Liver (tissue), 9 donors: ENCODE results near the gene DUT. TPM values are rescaled to one million over a fixed set of nuclear protein-coding genes. Genes with fewer than 3 reads are reported as not detected.

ENCODE experiments used
- DNase-seq: peaks from one replicate; pipeline ENCODE4 v3.0.0-alpha.2; 2017; ENCODE audit warnings: low spot score
- H3K27ac ChIP-seq, 2 donors: one replicate each; pipeline ENCODE4 v1.7.0; 2013; ENCODE audit warnings: inconsistent platforms in 2 of 2, low read length in 2 of 2, control low read depth in 1 of 2, low read depth in 1 of 2, mild to moderate bottlenecking in 1 of 2
- H3K27me3 ChIP-seq, 4 donors: one replicate each; pipeline versions ENCODE4 v1.6.1 to v1.7.0; 2013; ENCODE audit warnings: low read length in 3 of 4, inconsistent platforms in 1 of 4, mild to moderate bottlenecking in 1 of 4, moderate library complexity in 1 of 4; ENCODE audit not compliant: control insufficient read depth in 4 of 4, insufficient read depth in 4 of 4
- H3K36me3 ChIP-seq, 4 donors: one replicate each; pipeline versions ENCODE4 v1.6.1 to v1.7.0; 2013; ENCODE audit warnings: low read length in 3 of 4, mild to moderate bottlenecking in 3 of 4, low read depth in 1 of 4, moderate library complexity in 1 of 4; ENCODE audit not compliant: control insufficient read depth in 4 of 4, insufficient read depth in 3 of 4
- H3K4me1 ChIP-seq, 4 donors: one replicate each; pipeline versions ENCODE4 v1.6.1 to v1.7.0; 2013; ENCODE audit warnings: low read length in 3 of 4, mild to moderate bottlenecking in 3 of 4, moderate library complexity in 1 of 4; ENCODE audit not compliant: control insufficient read depth in 4 of 4, insufficient read depth in 4 of 4
- H3K4me3 ChIP-seq, 3 donors: one replicate each; pipeline versions ENCODE4 v1.6.1 to v1.7.0; 2013; ENCODE audit warnings: low read length in 3 of 3, control low read depth in 1 of 3, low read depth in 1 of 3, mild to moderate bottlenecking in 1 of 3
- H3K9ac ChIP-seq, 2 donors: one replicate each; pipeline ENCODE4 v1.7.0; 2013; ENCODE audit warnings: low read length in 2 of 2, mild to moderate bottlenecking in 2 of 2, moderate library complexity in 2 of 2, control low read depth in 1 of 2, low read depth in 1 of 2
- H3K9me3 ChIP-seq, 4 donors: one replicate each; pipeline versions ENCODE4 v1.6.1 to v1.7.0; 2013; ENCODE audit warnings: low read length in 3 of 4; ENCODE audit not compliant: control insufficient read depth in 4 of 4
- CTCF ChIP-seq: fragments of 150-350 bp; IDR thresholded peaks from 2 replicates; pipeline ENCODE4 v1.5.1; 2017; ENCODE audit warnings: improper control_type of control experiment, low read depth, low read length; ENCODE audit not compliant: missing input control
- EGR1 ChIP-seq, 2 donors: IDR thresholded peaks; 2 replicates each; pipeline ENCODE4 v1.6.1; 2016 to 2018; ENCODE audit warnings: antibody characterized with exemption in 2 of 2, low read depth in 2 of 2
- FOXA1 ChIP-seq: IDR thresholded peaks from 2 replicates; pipeline ENCODE4 v1.6.1; 2016; ENCODE audit warnings: antibody characterized with exemption
- FOXA2 ChIP-seq: IDR thresholded peaks from 2 replicates; pipeline ENCODE4 v1.6.1; 2016; ENCODE audit warnings: antibody characterized with exemption
- GABPA ChIP-seq, 2 donors: IDR thresholded peaks in 1 of 2; conservative IDR thresholded peaks in 1 of 2; 2 replicates each; pipeline ENCODE4 v1.6.1; 2016; ENCODE audit warnings: antibody characterized with exemption in 2 of 2, mild to moderate bottlenecking in 1 of 2, moderate library complexity in 1 of 2
- HNF4A ChIP-seq, 2 donors: conservative IDR thresholded peaks; 2 replicates each; pipeline ENCODE4 v1.6.1; 2016; ENCODE audit warnings: antibody characterized with exemption in 2 of 2, mild to moderate bottlenecking in 2 of 2
- HNF4G ChIP-seq: IDR thresholded peaks from 2 replicates; pipeline ENCODE4 v1.6.1; 2016; ENCODE audit warnings: antibody characterized with exemption
- JUND ChIP-seq, 2 donors: IDR thresholded peaks; 2 replicates each; pipeline ENCODE4 v1.6.1; 2016; ENCODE audit warnings: antibody characterized with exemption in 2 of 2
- NR2F2 ChIP-seq: IDR thresholded peaks from 2 replicates; pipeline ENCODE4 v1.6.1; 2016; ENCODE audit warnings: antibody characterized with exemption
- RAD21 ChIP-seq, 2 donors: IDR thresholded peaks; 2 replicates each; pipeline ENCODE4 v1.6.1; 2016; ENCODE audit warnings: antibody characterized with exemption in 2 of 2, mild to moderate bottlenecking in 2 of 2
- RXRA ChIP-seq, 2 donors: IDR thresholded peaks; 2 replicates each; pipeline ENCODE4 v1.6.1; 2017 to 2018; ENCODE audit warnings: antibody characterized with exemption in 2 of 2, mild to moderate bottlenecking in 1 of 2
- SP1 ChIP-seq: IDR thresholded peaks from 2 replicates; pipeline ENCODE4 v1.6.1; 2018; ENCODE audit warnings: antibody characterized with exemption, mild to moderate bottlenecking
- TAF1 ChIP-seq: conservative IDR thresholded peaks from 2 replicates; pipeline ENCODE4 v1.6.1; 2016; ENCODE audit warnings: antibody characterized with exemption, mild to moderate bottlenecking
- YY1 ChIP-seq: IDR thresholded peaks from 2 replicates; pipeline ENCODE4 v1.6.1; 2016; ENCODE audit warnings: antibody characterized with exemption, mild to moderate bottlenecking
- WGBS: extraction: QIAGEN DNeasy Blood & Tissue Kit; methylation state at CpG from one replicate; pipeline ENCODE4 v1.1.7; 2013; 5-methylcytosine and 5-hydroxymethylcytosine counted together
- polyA plus RNA-seq, 2 donors: library from polyadenylated mRNA; stranded (reverse) in 1 of 2; unstranded in 1 of 2; fragments of 200-250 nt in 1 of 2; fragments of >200 nt in 1 of 2; fragmentation: Nextera tagmentation in 1 of 2; extraction: Ambion mirVana in 1 of 2; gene quantifications; one replicate each; pipeline versions ENCODE4 v1.2.1 to v1.2.3, GENCODE V29; 2013 to 2015
- total RNA-seq, 2 donors: library from RNA; depleted of rRNA; stranded (reverse); fragments of >200 nt; gene quantifications; one replicate each; pipeline ENCODE4 v1.2.3, GENCODE V29; 2014
- TF ChIP-seq, protein P1 (sequence below): IDR thresholded peaks from 2 replicates; pipeline ENCODE4 v1.6.1; 2016; ENCODE audit warnings: antibody characterized with exemption
- TF ChIP-seq, protein P2 (sequence below): IDR thresholded peaks from 2 replicates; pipeline ENCODE4 v1.6.1; 2016; ENCODE audit warnings: antibody characterized with exemption
- TF ChIP-seq, protein P3 (sequence below): IDR thresholded peaks from 2 replicates; pipeline ENCODE4 v1.6.1; 2016; ENCODE audit warnings: antibody characterized with exemption
- TF ChIP-seq, protein P4 (sequence below): IDR thresholded peaks from 2 replicates; pipeline ENCODE4 v1.6.1; 2016; ENCODE audit warnings: antibody characterized with exemption, mild to moderate bottlenecking
- donor health status: healthy.
- donor health status: healthy.
- donor health status: healthy.
- donor health status: healthy.
- donor health status: healthy.

The DUT gene
- total and polyA plus RNA-seq, 4 donors = 12.8 to 58.7 (median 35.1) TPM

DNA sequence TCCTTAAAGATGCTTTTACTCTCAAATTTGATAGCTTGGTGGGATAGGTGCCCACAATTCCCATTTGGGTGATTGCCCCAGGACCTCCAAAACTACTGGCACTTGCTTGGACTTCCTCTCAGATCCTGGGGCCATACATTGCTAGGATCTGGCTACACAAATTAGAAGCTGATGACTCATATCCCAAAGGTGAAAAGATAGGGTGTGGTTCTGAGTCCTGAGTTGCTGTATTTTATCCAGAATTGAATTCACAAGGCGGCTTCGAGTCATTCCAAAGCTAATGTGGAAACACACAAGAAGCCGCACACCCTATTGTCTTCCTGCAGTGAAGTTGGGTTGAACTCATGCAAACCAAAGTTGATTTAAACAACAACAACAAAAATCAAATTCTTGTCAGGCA lies 53.4 kb downstream of the DUT start (continued):
- TF ChIP-seq, protein P1, sequence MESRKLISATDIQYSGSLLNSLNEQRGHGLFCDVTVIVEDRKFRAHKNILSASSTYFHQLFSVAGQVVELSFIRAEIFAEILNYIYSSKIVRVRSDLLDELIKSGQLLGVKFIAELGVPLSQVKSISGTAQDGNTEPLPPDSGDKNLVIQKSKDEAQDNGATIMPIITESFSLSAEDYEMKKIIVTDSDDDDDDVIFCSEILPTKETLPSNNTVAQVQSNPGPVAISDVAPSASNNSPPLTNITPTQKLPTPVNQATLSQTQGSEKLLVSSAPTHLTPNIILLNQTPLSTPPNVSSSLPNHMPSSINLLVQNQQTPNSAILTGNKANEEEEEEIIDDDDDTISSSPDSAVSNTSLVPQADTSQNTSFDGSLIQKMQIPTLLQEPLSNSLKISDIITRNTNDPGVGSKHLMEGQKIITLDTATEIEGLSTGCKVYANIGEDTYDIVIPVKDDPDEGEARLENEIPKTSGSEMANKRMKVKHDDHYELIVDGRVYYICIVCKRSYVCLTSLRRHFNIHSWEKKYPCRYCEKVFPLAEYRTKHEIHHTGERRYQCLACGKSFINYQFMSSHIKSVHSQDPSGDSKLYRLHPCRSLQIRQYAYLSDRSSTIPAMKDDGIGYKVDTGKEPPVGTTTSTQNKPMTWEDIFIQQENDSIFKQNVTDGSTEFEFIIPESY = no peak
- TF ChIP-seq CTCF (no peak), NR2F2 (no peak)

GRCh38 chr15:48385031-48385830 lies 54.0 kb downstream of the DUT start:
- TF ChIP-seq FOXA1 = no peak
- no peak for TF ChIP-seq HNF4A (conservative IDR thresholded peaks at IDR 0.05)
- no peak for TF ChIP-seq RAD21 (IDR thresholded peaks at IDR 0.05)
- no peak for TF ChIP-seq NR2F2
- TF ChIP-seq, protein P2, sequence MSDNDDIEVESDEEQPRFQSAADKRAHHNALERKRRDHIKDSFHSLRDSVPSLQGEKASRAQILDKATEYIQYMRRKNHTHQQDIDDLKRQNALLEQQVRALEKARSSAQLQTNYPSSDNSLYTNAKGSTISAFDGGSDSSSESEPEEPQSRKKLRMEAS = no peak
- TF ChIP-seq RXRA (IDR thresholded peaks at IDR 0.05) = no peak
- TF ChIP-seq GABPA (IDR thresholded peaks at IDR 0.05 in 1 of 2, conservative IDR thresholded peaks at IDR 0.05 in 1 of 2) = no peak
- no peak for TF ChIP-seq HNF4G
- no peak for TF ChIP-seq TAF1
- TF ChIP-seq EGR1 (IDR thresholded peaks at IDR 0.05; ENCODE audit: low read depth in 2 of 2) = no peak
- TF ChIP-seq, protein P3, sequence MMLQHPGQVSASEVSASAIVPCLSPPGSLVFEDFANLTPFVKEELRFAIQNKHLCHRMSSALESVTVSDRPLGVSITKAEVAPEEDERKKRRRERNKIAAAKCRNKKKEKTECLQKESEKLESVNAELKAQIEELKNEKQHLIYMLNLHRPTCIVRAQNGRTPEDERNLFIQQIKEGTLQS = no peak
- TF ChIP-seq, protein P1 = no peak
- no peak for TF ChIP-seq CTCF
- TF ChIP-seq FOXA2 = no peak
- TF ChIP-seq, protein P4, sequence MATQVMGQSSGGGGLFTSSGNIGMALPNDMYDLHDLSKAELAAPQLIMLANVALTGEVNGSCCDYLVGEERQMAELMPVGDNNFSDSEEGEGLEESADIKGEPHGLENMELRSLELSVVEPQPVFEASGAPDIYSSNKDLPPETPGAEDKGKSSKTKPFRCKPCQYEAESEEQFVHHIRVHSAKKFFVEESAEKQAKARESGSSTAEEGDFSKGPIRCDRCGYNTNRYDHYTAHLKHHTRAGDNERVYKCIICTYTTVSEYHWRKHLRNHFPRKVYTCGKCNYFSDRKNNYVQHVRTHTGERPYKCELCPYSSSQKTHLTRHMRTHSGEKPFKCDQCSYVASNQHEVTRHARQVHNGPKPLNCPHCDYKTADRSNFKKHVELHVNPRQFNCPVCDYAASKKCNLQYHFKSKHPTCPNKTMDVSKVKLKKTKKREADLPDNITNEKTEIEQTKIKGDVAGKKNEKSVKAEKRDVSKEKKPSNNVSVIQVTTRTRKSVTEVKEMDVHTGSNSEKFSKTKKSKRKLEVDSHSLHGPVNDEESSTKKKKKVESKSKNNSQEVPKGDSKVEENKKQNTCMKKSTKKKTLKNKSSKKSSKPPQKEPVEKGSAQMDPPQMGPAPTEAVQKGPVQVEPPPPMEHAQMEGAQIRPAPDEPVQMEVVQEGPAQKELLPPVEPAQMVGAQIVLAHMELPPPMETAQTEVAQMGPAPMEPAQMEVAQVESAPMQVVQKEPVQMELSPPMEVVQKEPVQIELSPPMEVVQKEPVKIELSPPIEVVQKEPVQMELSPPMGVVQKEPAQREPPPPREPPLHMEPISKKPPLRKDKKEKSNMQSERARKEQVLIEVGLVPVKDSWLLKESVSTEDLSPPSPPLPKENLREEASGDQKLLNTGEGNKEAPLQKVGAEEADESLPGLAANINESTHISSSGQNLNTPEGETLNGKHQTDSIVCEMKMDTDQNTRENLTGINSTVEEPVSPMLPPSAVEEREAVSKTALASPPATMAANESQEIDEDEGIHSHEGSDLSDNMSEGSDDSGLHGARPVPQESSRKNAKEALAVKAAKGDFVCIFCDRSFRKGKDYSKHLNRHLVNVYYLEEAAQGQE = no peak
- TF ChIP-seq JUND (IDR thresholded peaks at IDR 0.05) = no peak
- no peak for TF ChIP-seq YY1
- TF ChIP-seq SP1 = no peak
- no peak overlapping the region for H3K9ac ChIP-seq
- H3K27ac ChIP-seq = no peak overlapping the region
- H3K36me3 ChIP-seq = no peaks in the 10 kb centered on the region
- H3K9me3 ChIP-seq = no peaks in the 10 kb centered on the region
- no peaks in the 10 kb centered on the region for H3K27me3 ChIP-seq
- WGBS = 85% methylated on average over 4 of the region's 4 CpGs
- no peaks in the 10 kb centered on the region for H3K4me1 ChIP-seq
- no peak overlapping the region for H3K4me3 ChIP-seq
- DNase-seq = no peak
